Endothelial cell (in vitro differentiated cells): ENCODE data around the gene KDM4C. TPM values are rescaled to one million over a fixed set of nuclear protein-coding genes. Genes with fewer than 3 reads are reported as not detected.

ENCODE experiments used
- DNase-seq: peaks from one replicate; pipeline ENCODE4 v3.0.0; 2021; ENCODE audit warnings: low spot score
- H3K27ac Mint-ChIP-seq: one replicate; pipeline ENCODE4 v1.8.0; 2021; ENCODE audit warnings: mixed read lengths, inconsistent platforms; ENCODE audit not compliant: unreplicated experiment
- H3K27me3 Mint-ChIP-seq: one replicate; pipeline ENCODE4 v1.8.0; 2021; ENCODE audit warnings: mild to moderate bottlenecking, moderate library complexity, mixed read lengths, inconsistent platforms; ENCODE audit not compliant: unreplicated experiment
- H3K36me3 Mint-ChIP-seq: one replicate; pipeline ENCODE4 v1.8.0; 2021; ENCODE audit warnings: mild to moderate bottlenecking, low read depth, mixed read lengths, inconsistent platforms; ENCODE audit not compliant: unreplicated experiment
- H3K4me1 Mint-ChIP-seq: one replicate; pipeline ENCODE4 v1.8.0; 2021; ENCODE audit warnings: mild to moderate bottlenecking, mixed read lengths, inconsistent platforms; ENCODE audit not compliant: unreplicated experiment
- H3K4me3 Mint-ChIP-seq: one replicate; pipeline ENCODE4 v1.8.0; 2021; ENCODE audit warnings: mild to moderate bottlenecking, mixed read lengths, inconsistent platforms; ENCODE audit not compliant: unreplicated experiment
- H3K9me3 Mint-ChIP-seq: one replicate; pipeline ENCODE4 v1.8.0; 2021; ENCODE audit warnings: mixed read lengths, inconsistent platforms; ENCODE audit not compliant: unreplicated experiment
- total RNA-seq: library from RNA; stranded (reverse); fragmentation: NEBNext Ultra II Directional; extraction: Animal tissue kit (Norgen Biotek cat#: 25700); gene quantifications from one replicate; pipeline ENCODE4 v1.2.1, GENCODE V29; 2021; ENCODE audit not compliant: unreplicated experiment
- TF ChIP-seq, protein P1 (sequence below): fragments of 200-600 bp; sonication (generic); IDR thresholded peaks from one replicate; pipeline ENCODE4 v1.5.0; 2021; ENCODE audit warnings: antibody characterized with exemption; ENCODE audit not compliant: unreplicated experiment

The KDM4C gene
- total RNA-seq, 1 donor from 2014 or later = 21.0 TPM

DNA sequence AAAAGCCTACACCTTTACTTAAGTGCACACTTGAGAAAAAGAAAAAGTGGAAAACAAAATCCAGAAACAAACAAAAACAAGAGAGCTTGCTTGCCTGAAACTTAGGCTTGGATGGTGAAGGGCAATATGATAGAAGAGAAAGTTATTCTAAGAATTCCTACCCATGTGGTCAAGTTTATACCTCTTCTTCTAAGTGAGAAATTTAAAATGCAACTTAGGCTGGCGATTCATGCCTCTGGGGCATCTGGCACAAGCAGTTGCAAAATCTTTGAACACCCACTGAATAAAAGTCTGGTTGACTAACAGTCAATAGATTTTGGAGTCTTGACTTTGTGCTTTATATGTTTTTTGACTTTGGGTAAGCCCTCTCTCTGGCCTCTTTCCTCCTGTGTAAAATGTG, 239.6 kb downstream of the KDM4C start:
- Mint-ChIP-seq H3K27me3 (no peaks in the 10 kb centered on the region), H3K27ac (no peak overlapping the region), H3K4me1 (peaks cover 10% of the 10 kb centered on the region), H3K4me3 (no peak overlapping the region), H3K9me3 (no peaks in the 10 kb centered on the region), H3K36me3 (peaks cover 5% of the 10 kb centered on the region)
- no peak for DNase-seq
- TF ChIP-seq, protein P1, sequence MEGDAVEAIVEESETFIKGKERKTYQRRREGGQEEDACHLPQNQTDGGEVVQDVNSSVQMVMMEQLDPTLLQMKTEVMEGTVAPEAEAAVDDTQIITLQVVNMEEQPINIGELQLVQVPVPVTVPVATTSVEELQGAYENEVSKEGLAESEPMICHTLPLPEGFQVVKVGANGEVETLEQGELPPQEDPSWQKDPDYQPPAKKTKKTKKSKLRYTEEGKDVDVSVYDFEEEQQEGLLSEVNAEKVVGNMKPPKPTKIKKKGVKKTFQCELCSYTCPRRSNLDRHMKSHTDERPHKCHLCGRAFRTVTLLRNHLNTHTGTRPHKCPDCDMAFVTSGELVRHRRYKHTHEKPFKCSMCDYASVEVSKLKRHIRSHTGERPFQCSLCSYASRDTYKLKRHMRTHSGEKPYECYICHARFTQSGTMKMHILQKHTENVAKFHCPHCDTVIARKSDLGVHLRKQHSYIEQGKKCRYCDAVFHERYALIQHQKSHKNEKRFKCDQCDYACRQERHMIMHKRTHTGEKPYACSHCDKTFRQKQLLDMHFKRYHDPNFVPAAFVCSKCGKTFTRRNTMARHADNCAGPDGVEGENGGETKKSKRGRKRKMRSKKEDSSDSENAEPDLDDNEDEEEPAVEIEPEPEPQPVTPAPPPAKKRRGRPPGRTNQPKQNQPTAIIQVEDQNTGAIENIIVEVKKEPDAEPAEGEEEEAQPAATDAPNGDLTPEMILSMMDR = no peak

DNA sequence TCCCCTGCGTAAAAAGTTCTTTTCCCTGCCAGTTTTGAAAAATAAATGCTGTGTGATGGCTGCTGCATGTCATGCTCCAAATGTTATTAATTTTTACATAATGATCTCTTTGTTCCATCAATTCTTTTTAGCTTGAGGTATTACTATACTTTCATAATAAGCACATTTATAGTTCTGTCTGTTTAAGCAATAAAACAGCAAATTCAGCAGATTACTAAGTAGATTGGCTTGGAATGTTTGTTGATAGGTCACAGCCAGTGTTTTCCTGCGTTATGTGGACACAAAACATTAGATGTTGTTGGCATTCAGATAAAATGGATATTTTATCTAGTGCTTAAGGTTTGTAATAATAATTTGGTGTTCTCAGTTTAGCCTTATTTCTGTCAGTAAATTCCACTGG, 242.0 kb downstream of the KDM4C start:
- Mint-ChIP-seq H3K36me3 (no peaks in the 10 kb centered on the region), H3K27me3 (no peaks in the 10 kb centered on the region), H3K4me1 (no peaks in the 10 kb centered on the region), H3K4me3 (no peak overlapping the region), H3K27ac (no peak overlapping the region), H3K9me3 (no peaks in the 10 kb centered on the region)
- no peak for DNase-seq
- TF ChIP-seq, protein P1 = no peak

DNA sequence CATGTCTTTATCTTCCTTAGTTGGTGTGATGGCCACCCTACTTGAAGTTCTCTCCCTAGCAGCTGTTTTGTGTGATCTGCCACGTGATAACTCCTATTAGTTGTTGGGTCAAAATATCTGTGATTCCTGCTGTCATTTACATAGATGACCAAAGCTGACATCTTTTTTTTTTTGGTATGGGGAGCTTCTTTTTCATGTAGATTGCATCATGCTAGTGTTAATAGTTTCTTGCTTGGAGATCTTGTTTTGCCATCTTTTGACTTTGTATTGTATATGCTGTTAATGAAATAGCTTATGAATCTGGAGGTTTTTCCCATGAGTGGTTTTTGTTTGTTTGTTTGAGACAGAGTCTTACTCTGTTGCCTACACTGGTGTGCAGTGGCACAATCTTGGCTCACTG, 243.8 kb downstream of the KDM4C start:
- H3K27ac Mint-ChIP-seq = no peak overlapping the region
- H3K4me3 Mint-ChIP-seq = no peak overlapping the region
- H3K4me1 Mint-ChIP-seq = peaks cover 2% of the 10 kb centered on the region
- H3K9me3 Mint-ChIP-seq = no peaks in the 10 kb centered on the region
- no peaks in the 10 kb centered on the region for H3K36me3 Mint-ChIP-seq
- TF ChIP-seq, protein P1 = no peak
- DNase-seq = no peak
- H3K27me3 Mint-ChIP-seq = no peaks in the 10 kb centered on the region

DNA sequence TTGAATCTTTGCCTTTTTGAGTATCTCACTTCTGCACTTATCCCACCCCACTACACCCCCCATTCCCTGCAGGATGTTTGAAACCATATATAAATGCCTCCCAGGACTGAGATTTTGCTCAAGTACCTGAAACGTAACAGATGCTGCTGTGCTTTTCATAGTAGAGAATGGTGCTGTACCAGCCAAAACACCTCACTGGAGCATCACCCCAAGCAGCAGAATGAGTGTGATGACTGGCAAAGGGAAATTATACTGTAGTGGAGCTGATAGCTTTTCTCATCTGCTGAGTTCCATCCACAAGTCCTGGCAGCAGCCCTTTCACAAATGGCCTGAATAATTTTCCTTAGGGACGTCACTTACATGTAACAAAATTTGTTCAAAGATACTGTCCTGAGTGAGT, 246.1 kb downstream of the KDM4C start:
- Mint-ChIP-seq H3K9me3 (no peaks in the 10 kb centered on the region), H3K27ac (no peak overlapping the region), H3K27me3 (no peaks in the 10 kb centered on the region), H3K36me3 (peaks cover 5% of the 10 kb centered on the region), H3K4me3 (no peak overlapping the region), H3K4me1 (peaks cover 5% of the 10 kb centered on the region)
- TF ChIP-seq, protein P1 = no peak
- DNase-seq = no peak

DNA sequence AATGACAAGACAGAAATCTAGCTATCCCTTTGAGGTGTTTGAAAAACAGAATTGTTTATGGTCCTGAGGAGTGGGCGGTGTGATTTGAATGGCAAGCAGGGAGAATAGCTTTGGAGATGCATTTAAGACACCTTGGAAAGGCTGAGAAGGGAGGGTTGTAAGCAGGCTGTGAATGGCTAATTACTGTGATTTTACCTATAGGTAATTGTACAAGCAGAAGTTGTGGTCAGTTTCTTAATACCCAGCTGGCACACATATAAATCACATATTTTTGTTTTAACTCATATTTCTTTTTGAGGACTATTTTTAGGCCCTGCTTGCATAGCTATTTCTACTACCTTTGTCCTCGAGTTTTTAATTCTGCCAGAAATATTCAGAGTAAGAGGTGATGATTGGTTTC, 248.6 kb downstream of the KDM4C start:
- H3K27me3 Mint-ChIP-seq = peaks cover 1% of the 10 kb centered on the region

More for the DNA sequence above, 248.6 kb downstream of the KDM4C start:
- H3K4me1 Mint-ChIP-seq = peaks cover 17% of the 10 kb centered on the region
- TF ChIP-seq, protein P1 = no peak
- DNase-seq = no peak
- H3K36me3 Mint-ChIP-seq = peaks cover 5% of the 10 kb centered on the region
- H3K4me3 Mint-ChIP-seq = no peak overlapping the region
- H3K27ac Mint-ChIP-seq = peak overlapping the region; percentile 61
- no peaks in the 10 kb centered on the region for H3K9me3 Mint-ChIP-seq
